ENCODE measurements around the gene RIMBP2.

RIMBP2 gene

DNA sequence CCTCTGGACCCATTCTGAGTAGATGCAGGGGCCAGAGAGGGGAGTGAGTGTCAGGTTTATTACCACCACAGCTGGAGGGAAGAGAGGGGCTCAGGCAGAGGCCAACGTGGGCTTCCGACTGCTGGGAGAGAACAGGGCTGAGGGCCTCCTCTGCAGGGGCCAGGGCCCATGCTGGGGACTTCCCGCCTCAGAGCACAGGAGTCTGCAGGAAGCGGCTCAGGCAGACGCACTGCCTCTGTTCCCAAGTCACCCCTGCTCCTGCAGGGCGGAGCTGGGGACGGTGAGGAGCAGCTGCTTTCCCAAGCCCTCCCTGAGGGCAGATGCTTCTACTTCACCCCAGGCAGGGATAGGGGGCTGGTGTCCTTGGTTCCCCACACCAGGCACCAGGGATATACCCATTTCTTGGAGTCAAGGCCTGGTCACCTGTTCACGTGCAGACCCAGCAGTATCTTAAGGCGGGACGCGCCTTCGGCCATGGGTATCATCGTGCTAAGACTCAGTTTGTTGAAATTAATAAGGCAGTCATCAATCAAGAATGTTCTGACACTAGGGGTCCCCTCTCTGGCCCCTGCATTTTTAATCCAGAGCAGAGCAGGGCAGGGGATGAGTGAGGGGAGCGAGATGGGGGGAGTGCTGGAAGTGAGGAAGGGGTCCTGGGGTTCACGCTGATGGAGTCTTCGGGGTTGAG is 278.4 kb downstream of the RIMBP2 start:
- Histone ChIP-seq H3K27ac (ENCODE audit: low read length) (no peak overlapping the region), H3K36me3 (ENCODE audit: control insufficient read depth, low read depth, low read length) (no peaks in the 10 kb centered on the region), H3K9ac (ENCODE audit: low read length) (no peak overlapping the region), H3K4me1 (ENCODE audit: control insufficient read depth, low read depth, low read length) (no peaks in the 10 kb centered on the region), H3K4me3 (ENCODE audit: low read length) (no peak overlapping the region), H3K27me3 (ENCODE audit: control insufficient read depth, insufficient read depth, low read length) (no peaks in the 10 kb centered on the region), H3K9me3 (ENCODE audit: control insufficient read depth, low read depth, low read length) (no peaks in the 10 kb centered on the region)

DNA sequence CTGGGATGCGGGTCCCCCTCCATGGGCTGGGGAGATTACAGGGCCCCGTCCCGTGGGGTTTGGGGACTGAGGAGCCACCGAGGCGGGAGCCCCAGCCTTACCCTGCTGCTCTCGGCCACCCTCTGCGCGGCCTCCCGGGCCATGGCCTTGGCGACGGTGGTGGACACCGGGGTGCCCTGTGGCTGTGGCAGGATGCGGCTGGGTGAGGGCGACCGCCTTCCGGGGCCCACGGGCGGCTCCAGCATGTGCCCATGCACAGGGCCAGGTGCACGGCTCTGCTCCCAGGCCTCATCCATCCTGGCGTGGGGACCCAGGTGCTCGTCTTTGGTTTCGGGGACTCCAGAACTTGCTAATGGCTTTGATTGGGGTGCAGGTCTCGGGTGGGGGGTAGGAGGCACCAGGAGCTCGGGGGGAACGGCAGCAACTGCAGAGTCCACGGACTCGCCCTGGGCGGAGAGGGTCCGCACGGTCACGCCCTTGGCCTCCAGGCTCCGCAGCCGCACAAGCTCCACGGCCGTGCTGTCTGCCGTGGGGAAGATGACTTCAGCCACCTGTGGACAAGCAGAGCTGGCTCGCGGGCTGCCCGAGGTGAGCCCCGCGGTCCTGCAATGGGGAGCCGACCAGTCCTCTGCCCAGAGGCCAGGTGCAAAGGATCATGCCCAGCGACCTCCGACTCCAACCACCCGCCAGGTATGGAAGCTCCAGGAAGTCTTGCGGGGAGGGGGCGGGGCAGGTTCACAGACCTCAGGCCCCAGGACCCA is 279.2 kb downstream of the RIMBP2 start:
- Histone ChIP-seq H3K27me3 (ENCODE audit: control insufficient read depth, insufficient read depth, low read length) (no peaks in the 10 kb centered on the region), H3K4me1 (ENCODE audit: control insufficient read depth, low read depth, low read length) (no peaks in the 10 kb centered on the region), H3K27ac (ENCODE audit: low read length) (no peak overlapping the region), H3K36me3 (ENCODE audit: control insufficient read depth, low read depth, low read length) (no peaks in the 10 kb centered on the region), H3K4me3 (ENCODE audit: low read length) (no peak overlapping the region), H3K9me3 (ENCODE audit: control insufficient read depth, low read depth, low read length) (no peaks in the 10 kb centered on the region), H3K9ac (ENCODE audit: low read length) (no peak overlapping the region)

DNA sequence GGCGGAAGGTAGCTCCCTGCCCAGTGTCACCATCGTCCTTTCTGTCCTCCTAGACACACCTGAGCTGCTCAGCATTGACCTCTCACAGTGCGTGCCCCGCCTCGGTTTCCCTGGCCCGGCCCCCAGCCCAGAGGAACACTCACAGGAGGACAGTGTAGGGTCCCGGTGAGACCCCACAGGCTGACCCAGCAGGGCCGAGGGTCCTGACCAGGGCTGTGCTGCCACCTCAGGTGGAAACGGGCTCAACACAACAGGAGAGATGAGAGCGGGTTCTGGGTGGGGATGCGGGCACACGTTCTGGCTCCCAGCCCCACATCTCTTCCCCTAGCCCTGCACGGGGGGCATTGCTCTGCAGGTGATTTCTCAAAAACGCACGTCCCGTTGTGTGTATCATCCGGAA is 280.3 kb downstream of the RIMBP2 start:
- no peak overlapping the region for H3K9ac ChIP-seq (ENCODE audit: low read length)
- no peaks in the 10 kb centered on the region for H3K27me3 ChIP-seq (ENCODE audit: control insufficient read depth, insufficient read depth, low read length)
- no peaks in the 10 kb centered on the region for H3K4me1 ChIP-seq (ENCODE audit: control insufficient read depth, low read depth, low read length)
- no peak overlapping the region for H3K27ac ChIP-seq (ENCODE audit: low read length)
- no peaks in the 10 kb centered on the region for H3K9me3 ChIP-seq (ENCODE audit: control insufficient read depth, low read depth, low read length)
- H3K36me3 ChIP-seq (ENCODE audit: control insufficient read depth, low read depth, low read length), result no peaks in the 10 kb centered on the region
- no peak overlapping the region for H3K4me3 ChIP-seq (ENCODE audit: low read length)

DNA sequence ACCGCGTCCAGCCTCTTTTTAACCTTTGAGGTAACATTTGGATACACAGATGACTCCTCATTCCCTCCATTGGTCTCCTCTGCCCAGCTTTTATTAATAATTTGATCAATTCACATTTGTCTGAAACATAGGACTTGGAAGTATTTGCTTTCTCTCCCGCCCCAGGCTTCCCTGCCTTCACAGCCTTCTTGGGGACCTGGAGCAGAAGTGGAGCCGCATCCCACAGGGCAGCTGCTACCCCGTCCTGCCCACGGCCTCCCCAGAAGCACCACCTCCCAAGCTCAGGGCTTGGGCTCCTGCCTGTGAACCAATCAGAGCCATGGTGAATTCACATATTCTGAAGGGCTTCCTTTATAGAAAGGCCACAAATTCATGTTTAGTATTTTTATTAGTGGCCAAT is 280.8 kb downstream of the RIMBP2 start:
- Histone ChIP-seq H3K4me3 (ENCODE audit: low read length) (no peak overlapping the region), H3K27me3 (ENCODE audit: control insufficient read depth, insufficient read depth, low read length) (no peaks in the 10 kb centered on the region), H3K9ac (ENCODE audit: low read length) (no peak overlapping the region), H3K9me3 (ENCODE audit: control insufficient read depth, low read depth, low read length) (no peaks in the 10 kb centered on the region), H3K27ac (ENCODE audit: low read length) (no peak overlapping the region), H3K4me1 (ENCODE audit: control insufficient read depth, low read depth, low read length) (no peaks in the 10 kb centered on the region), H3K36me3 (ENCODE audit: control insufficient read depth, low read depth, low read length) (no peaks in the 10 kb centered on the region)

DNA sequence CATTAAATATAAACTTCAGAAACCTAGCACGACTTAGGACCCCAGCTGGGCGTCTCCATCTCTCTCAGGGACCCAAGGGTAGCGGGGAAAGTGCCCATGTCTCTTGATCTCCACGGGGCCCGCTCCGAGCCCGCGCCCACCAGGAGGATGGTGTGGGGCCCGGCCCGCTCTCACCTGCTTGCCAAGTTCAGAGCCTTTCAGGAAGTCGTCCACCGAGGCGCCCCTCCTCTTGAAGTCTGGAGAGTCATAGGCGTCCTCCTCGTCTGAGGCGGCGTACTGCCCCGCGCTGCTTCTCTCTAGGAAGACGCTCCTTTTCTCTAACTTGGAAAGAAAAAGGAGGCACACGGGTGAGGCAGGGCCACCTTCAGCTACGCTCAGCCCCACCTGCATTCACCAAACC is 281.5 kb downstream of the RIMBP2 start:
- Histone ChIP-seq H3K9me3 (ENCODE audit: control insufficient read depth, low read depth, low read length) (no peaks in the 10 kb centered on the region), H3K27me3 (ENCODE audit: control insufficient read depth, insufficient read depth, low read length) (no peaks in the 10 kb centered on the region), H3K36me3 (ENCODE audit: control insufficient read depth, low read depth, low read length) (no peaks in the 10 kb centered on the region), H3K4me1 (ENCODE audit: control insufficient read depth, low read depth, low read length) (no peaks in the 10 kb centered on the region), H3K27ac (ENCODE audit: low read length) (no peak overlapping the region), H3K4me3 (ENCODE audit: low read length) (no peak overlapping the region), H3K9ac (ENCODE audit: low read length) (no peak overlapping the region)

DNA sequence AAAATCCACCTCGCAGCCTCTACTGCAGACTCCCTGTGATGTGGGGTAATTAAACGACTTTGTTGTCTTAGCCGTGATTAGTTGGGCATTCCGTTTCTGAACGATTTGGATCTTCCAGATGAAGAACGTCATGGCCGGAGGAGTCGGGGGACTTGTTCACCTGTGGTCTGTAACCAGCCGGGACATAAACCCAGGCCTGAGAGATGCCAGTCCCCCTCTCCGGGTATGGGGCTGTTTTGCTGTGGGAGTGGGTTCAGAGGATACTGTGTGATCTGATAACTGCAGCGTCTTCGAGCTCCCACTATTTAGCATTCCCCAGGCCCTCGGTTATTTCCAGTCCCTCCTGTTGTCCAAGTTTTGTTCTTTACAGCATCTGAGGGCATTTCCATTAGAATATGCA is 282.3 kb downstream of the RIMBP2 start:
- H3K27me3 ChIP-seq (ENCODE audit: control insufficient read depth, insufficient read depth, low read length), result no peaks in the 10 kb centered on the region
- H3K9me3 ChIP-seq (ENCODE audit: control insufficient read depth, low read depth, low read length), result no peaks in the 10 kb centered on the region
- H3K36me3 ChIP-seq (ENCODE audit: control insufficient read depth, low read depth, low read length), result no peaks in the 10 kb centered on the region
- H3K27ac ChIP-seq (ENCODE audit: low read length), result no peak overlapping the region
- H3K4me1 ChIP-seq (ENCODE audit: control insufficient read depth, low read depth, low read length), result no peaks in the 10 kb centered on the region
- H3K9ac ChIP-seq (ENCODE audit: low read length), result no peak overlapping the region
- no peak overlapping the region for H3K4me3 ChIP-seq (ENCODE audit: low read length)

DNA sequence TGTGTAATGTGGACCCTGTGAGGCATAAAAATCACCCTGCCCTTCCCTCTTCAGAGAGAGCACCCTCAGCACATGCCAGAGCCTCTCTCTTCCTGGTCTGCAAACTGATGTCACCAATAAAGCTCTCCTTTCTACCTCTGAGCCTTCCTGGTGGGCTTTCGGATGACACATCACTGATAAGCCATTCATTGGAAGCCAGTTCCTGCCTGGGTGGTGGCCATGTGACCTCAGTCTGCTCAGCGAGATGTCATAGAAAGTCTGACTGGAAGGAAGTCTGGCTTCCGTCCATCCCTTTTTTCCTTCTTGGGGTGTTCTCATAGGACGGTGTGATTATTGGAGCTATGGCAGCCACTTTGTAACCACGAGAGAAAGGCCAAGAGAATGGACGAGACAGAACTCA is 282.7 kb downstream of the RIMBP2 start:
- no peaks in the 10 kb centered on the region for H3K36me3 ChIP-seq (ENCODE audit: control insufficient read depth, low read depth, low read length)
- no peaks in the 10 kb centered on the region for H3K27me3 ChIP-seq (ENCODE audit: control insufficient read depth, insufficient read depth, low read length)
- no peak overlapping the region for H3K4me3 ChIP-seq (ENCODE audit: low read length)
- H3K9me3 ChIP-seq (ENCODE audit: control insufficient read depth, low read depth, low read length), result no peaks in the 10 kb centered on the region
- H3K9ac ChIP-seq (ENCODE audit: low read length), result no peak overlapping the region
- no peaks in the 10 kb centered on the region for H3K4me1 ChIP-seq (ENCODE audit: control insufficient read depth, low read depth, low read length)
- no peak overlapping the region for H3K27ac ChIP-seq (ENCODE audit: low read length)

DNA sequence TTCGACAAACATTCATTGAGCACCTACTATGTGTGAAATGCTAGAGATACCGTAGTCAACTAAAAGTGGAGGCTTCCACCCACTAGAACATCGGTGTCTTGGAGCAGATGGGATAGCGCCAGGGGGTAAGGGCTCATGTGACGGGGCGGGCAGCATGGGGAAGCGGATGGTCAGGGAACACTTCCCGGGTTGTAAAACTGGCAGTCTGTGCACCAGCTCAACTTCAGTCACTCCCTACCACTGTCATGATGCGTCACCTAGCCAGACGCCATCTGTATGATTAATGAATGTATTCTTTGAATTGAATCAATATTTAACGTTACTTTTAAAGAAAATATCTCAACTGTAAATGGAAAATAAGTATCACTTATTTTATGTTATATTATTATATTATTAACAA is 284.9 kb downstream of the RIMBP2 start:
- H3K27ac ChIP-seq (ENCODE audit: low read length), result no peak overlapping the region
- H3K4me1 ChIP-seq (ENCODE audit: control insufficient read depth, low read depth, low read length), result no peaks in the 10 kb centered on the region
- H3K9ac ChIP-seq (ENCODE audit: low read length), result no peak overlapping the region
- H3K4me3 ChIP-seq (ENCODE audit: low read length), result no peak overlapping the region
- no peaks in the 10 kb centered on the region for H3K36me3 ChIP-seq (ENCODE audit: control insufficient read depth, low read depth, low read length)
- no peaks in the 10 kb centered on the region for H3K27me3 ChIP-seq (ENCODE audit: control insufficient read depth, insufficient read depth, low read length)
- no peaks in the 10 kb centered on the region for H3K9me3 ChIP-seq (ENCODE audit: control insufficient read depth, low read depth, low read length)

DNA sequence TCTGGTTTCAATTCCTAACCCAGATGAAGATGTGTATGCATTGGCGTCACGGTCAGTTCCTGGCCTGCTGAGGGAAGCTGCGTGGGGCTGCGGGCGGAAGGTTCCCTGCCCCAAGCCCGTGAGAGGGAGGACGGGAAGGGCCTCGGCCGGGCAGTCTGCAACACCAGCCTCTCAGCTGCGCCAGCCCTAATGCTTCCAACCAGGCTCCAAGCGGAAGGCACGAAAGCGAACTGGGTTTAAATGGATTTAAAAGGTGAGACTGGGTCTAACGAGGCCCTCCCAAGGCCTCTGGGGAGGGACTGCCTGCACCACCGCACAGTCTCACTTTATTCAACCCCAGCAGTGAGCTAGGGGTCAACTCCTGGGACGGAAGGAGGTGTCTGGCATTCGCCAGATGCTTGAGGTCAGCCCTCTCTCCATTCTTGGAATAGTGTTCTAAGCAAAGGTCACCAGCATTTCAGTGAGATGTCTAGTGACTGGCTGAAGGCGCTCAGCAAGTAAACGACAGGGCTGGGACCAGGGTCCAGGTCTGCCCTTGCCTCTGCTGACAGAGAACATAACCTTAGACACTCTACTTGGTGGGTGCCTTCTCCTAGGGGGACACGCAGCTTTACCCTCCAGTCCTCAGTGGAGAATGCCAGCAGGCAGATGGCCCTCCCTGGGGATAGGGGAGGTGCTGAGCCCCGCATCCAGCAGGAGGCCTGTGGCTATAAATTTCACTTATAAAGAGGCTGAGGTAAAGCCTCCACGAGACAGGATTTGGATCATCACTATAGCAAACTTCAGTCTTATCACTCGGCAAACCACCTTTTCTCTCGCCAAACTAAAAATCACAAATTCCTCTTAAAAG is 286.2 kb downstream of the RIMBP2 start:
- no peak overlapping the region for H3K27ac ChIP-seq (ENCODE audit: low read length)
- H3K36me3 ChIP-seq (ENCODE audit: control insufficient read depth, low read depth, low read length), result no peaks in the 10 kb centered on the region

DNA sequence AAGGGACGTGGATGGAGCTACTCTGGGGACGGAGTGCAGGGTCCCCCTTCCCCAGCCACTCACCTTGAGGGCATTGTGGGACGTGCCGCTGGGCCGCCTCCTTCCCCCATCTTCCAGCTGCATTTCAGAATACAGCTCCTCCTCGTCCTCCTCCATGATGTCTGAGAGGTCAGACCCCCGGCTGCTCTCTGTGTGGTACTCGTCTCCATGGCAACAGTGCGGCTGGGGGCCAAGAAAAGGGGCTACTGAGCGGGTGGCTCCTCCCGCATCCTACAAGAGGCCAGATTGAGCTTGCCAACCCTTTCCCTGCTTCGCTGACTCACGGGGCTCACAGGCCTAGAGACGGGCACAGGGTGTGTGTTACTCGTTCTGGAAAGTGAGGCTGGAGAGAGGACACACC is 288.0 kb downstream of the RIMBP2 start:
- no peak overlapping the region for H3K27ac ChIP-seq (ENCODE audit: low read length)
- H3K27me3 ChIP-seq (ENCODE audit: control insufficient read depth, insufficient read depth, low read length), result no peaks in the 10 kb centered on the region
- H3K9ac ChIP-seq (ENCODE audit: low read length), result no peak overlapping the region
- H3K4me3 ChIP-seq (ENCODE audit: low read length), result no peak overlapping the region
- H3K9me3 ChIP-seq (ENCODE audit: control insufficient read depth, low read depth, low read length), result no peaks in the 10 kb centered on the region
- H3K4me1 ChIP-seq (ENCODE audit: control insufficient read depth, low read depth, low read length), result no peaks in the 10 kb centered on the region
- H3K36me3 ChIP-seq (ENCODE audit: control insufficient read depth, low read depth, low read length), result no peaks in the 10 kb centered on the region

More for the DNA sequence above, 286.2 kb downstream of the RIMBP2 start:
- no peaks in the 10 kb centered on the region for H3K4me1 ChIP-seq (ENCODE audit: control insufficient read depth, low read depth, low read length)
- H3K9me3 ChIP-seq (ENCODE audit: control insufficient read depth, low read depth, low read length), result no peaks in the 10 kb centered on the region
- no peaks in the 10 kb centered on the region for H3K27me3 ChIP-seq (ENCODE audit: control insufficient read depth, insufficient read depth, low read length)
- H3K9ac ChIP-seq (ENCODE audit: low read length), result no peak overlapping the region
- no peak overlapping the region for H3K4me3 ChIP-seq (ENCODE audit: low read length)

DNA sequence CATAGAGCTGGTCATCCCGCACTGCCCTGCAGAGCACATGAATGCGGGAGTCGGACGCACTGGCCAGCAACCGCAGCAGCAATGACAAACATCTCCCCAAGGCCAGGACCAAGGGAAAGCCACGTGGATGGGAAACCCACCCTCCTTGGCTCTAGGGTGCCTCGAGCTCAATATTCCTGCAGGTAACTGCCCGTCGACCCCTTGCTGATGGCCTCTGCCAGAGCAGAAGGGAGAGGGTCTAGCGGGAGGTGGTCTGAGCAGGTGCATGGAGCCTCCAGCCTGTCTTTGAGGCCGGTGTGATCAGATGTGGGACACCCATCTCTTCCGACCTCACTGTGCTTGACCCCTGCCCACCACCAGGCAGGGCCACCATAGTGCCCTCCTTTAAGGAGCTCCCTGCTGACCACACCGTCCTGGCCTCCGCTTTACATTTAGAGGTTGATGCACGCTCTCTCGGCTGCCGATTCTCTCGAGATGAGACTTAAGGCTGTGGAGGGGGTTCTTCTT is 288.7 kb downstream of the RIMBP2 start:
- H3K27me3 ChIP-seq (ENCODE audit: control insufficient read depth, insufficient read depth, low read length), result no peaks in the 10 kb centered on the region
- H3K9ac ChIP-seq (ENCODE audit: low read length), result no peak overlapping the region
- H3K4me3 ChIP-seq (ENCODE audit: low read length), result no peak overlapping the region
- H3K4me1 ChIP-seq (ENCODE audit: control insufficient read depth, low read depth, low read length), result no peaks in the 10 kb centered on the region
- H3K9me3 ChIP-seq (ENCODE audit: control insufficient read depth, low read depth, low read length), result no peaks in the 10 kb centered on the region
- H3K36me3 ChIP-seq (ENCODE audit: control insufficient read depth, low read depth, low read length), result no peaks in the 10 kb centered on the region
- no peak overlapping the region for H3K27ac ChIP-seq (ENCODE audit: low read length)
